Lung (tissue), 16 donors: ENCODE measurements around the gene ODAD2. TPM values are rescaled to one million over a fixed set of nuclear protein-coding genes. Genes with fewer than 3 reads are reported as not detected.

Source experiments
- ATAC-seq: fragments of 200-7000 bp; cut with Tn5 transposase; one replicate; pipeline ENCODE4 v1.9.1; 2020; ENCODE audit warnings: moderate number of reproducible peaks; ENCODE audit not compliant: insufficient read depth, low FRiP score
- DNase-seq, 3 donors: peaks; one replicate each; pipeline ENCODE4 v3.0.0-alpha.2; 2013 to 2017
- H3K27ac ChIP-seq, 2 donors: one replicate each; pipeline ENCODE4 v1.5.1; 2013; ENCODE audit warnings: mild to moderate bottlenecking in 2 of 2, moderate library complexity in 2 of 2, control low read depth in 1 of 2, inconsistent platforms in 1 of 2, low read depth in 1 of 2, low read length in 1 of 2
- H3K27me3 ChIP-seq, 3 donors: one replicate each; pipeline ENCODE4 v1.5.1; 2013; ENCODE audit warnings: low read length in 2 of 3; ENCODE audit not compliant: control insufficient read depth in 3 of 3, insufficient read depth in 3 of 3
- H3K36me3 ChIP-seq, 4 donors: one replicate each; pipeline ENCODE4 v1.5.1; 2013; ENCODE audit warnings: low read length in 4 of 4, mild to moderate bottlenecking in 1 of 4, moderate library complexity in 1 of 4; ENCODE audit not compliant: control insufficient read depth in 4 of 4, insufficient read depth in 4 of 4
- H3K4me1 ChIP-seq, 5 donors: one replicate each; pipeline ENCODE4 v1.5.1; 2013; ENCODE audit warnings: low read length in 5 of 5, mild to moderate bottlenecking in 2 of 5, moderate library complexity in 1 of 5; ENCODE audit not compliant: control insufficient read depth in 5 of 5, insufficient read depth in 5 of 5
- H3K4me3 ChIP-seq: one replicate; pipeline ENCODE4 v1.5.1; 2013; ENCODE audit warnings: mild to moderate bottlenecking, control low read depth, moderate library complexity
- H3K9ac ChIP-seq, 2 donors: one replicate each; pipeline ENCODE4 v1.5.1; 2013; ENCODE audit warnings: low read length in 2 of 2, control low read depth in 1 of 2; ENCODE audit not compliant: insufficient read depth in 1 of 2
- H3K9me3 ChIP-seq, 4 donors: one replicate each; pipeline ENCODE4 v1.5.1; 2013; ENCODE audit warnings: low read length in 3 of 4, mild to moderate bottlenecking in 1 of 4, moderate library complexity in 1 of 4; ENCODE audit not compliant: control insufficient read depth in 4 of 4, insufficient read depth in 3 of 4
- CTCF ChIP-seq: IDR thresholded peaks from 2 replicates; pipeline ENCODE4 v1.5.1; 2012; ENCODE audit warnings: mild to moderate bottlenecking; ENCODE audit errors: control extremely low read depth, extremely low read depth
- WGBS, 2 donors: extraction: QIAGEN DNeasy Blood & Tissue Kit; methylation state at CpG; one replicate each; pipeline ENCODE4 v1.1.7; 2013; 5-methylcytosine and 5-hydroxymethylcytosine counted together
- long read RNA-seq, 5 donors: transcript quantifications; one replicate each; lab custom pipeline, GENCODE V29; 2026
- polyA plus RNA-seq, 2 donors: library from polyadenylated mRNA; stranded (reverse); fragments of 200-250 nt; gene quantifications; one replicate each; pipeline ENCODE4 v1.2.1, GENCODE V29; 2013
- total RNA-seq, 2 donors: library from RNA; depleted of rRNA in 1 of 2; stranded (reverse); fragments of >200 nt in 1 of 2; gene quantifications; one replicate each; pipeline ENCODE4 v1.2.1, GENCODE V29; 2014 to 2021
- donor health status: control.
- donor health status: control.
- donor health status: Bipolar disorder and iron deficiency.
- donor health status: healthy.
- donor health status: DM: yes; HTN: yes; CAD: no.

ODAD2 gene
- total RNA-seq: 10 to 100 TPM; 12.1 to 16.6 TPM
- polyA plus RNA-seq: 1 to 10 TPM; 1.8 to 3.2 TPM
- long read RNA-seq, donor 1: 0 reads
- long read RNA-seq, donor 2: 0 reads
- long read RNA-seq, donor 3: 0 reads
- long read RNA-seq, donor 4: 0 reads
- long read RNA-seq, donor 5: 0 reads

GRCh38 chr10:27998954-27999275, at the start of gene ODAD2:
ODAD2 (minus strand) TSS chr10:27999079; CDS start chr10:27995142, 3,937 bp downstream.
- Histone ChIP-seq H3K4me1 (peaks cover 0 to 5% (median 0%) of the 10 kb centered on the region in 5 donors), H3K36me3 (no peaks in the 10 kb centered on the region), H3K9ac (peak within 1 kb of the TSS; percentile 70 to 85), H3K4me3 (peak within 1 kb of the TSS; percentile 67), H3K9me3 (peaks cover 0 to 4% (median 0%) of the 10 kb centered on the region in 4 donors), H3K27me3 (peaks cover 0 to 3% (median 0%) of the 10 kb centered on the region in 3 donors), H3K27ac (no peak within 1 kb of the TSS)
- WGBS, 2 donors: 2 to 3% methylated on average over 30 of the region's 30 CpGs
- DNase-seq (no peak), ATAC-seq (peak; percentile 53)
- no peak for TF ChIP-seq CTCF

GRCh38 chr10:28047061-28047460, 48.2 kb upstream of the ODAD2 start:
- WGBS, 2 donors: 84 to 91% methylated on average over 4 of the region's 4 CpGs
- H3K27ac ChIP-seq: no peak overlapping the region
- H3K4me3 ChIP-seq: no peak overlapping the region
- DNase-seq (no peak), ATAC-seq (no peak)
- peaks cover 0 to 2% (median under 1%) of the 10 kb centered on the region in 4 donors for H3K36me3 ChIP-seq
- peaks cover 0 to 3% (median 0%) of the 10 kb centered on the region in 5 donors for H3K4me1 ChIP-seq
- no peaks in the 10 kb centered on the region for H3K27me3 ChIP-seq
- no peaks in the 10 kb centered on the region for H3K9me3 ChIP-seq
- H3K9ac ChIP-seq: no peak overlapping the region
- no peak for TF ChIP-seq CTCF

GRCh38 chr10:28046579-28046978, 47.7 kb upstream of the ODAD2 start:
- ATAC-seq: no peak
- H3K27ac ChIP-seq: no peak overlapping the region
- no peak overlapping the region for H3K9ac ChIP-seq
- H3K9me3 ChIP-seq: no peaks in the 10 kb centered on the region
- peaks cover 0 to 3% (median 0%) of the 10 kb centered on the region in 5 donors for H3K4me1 ChIP-seq
- H3K27me3 ChIP-seq: no peaks in the 10 kb centered on the region
- 65 to 83% methylated on average over 3 of the region's 3 CpGs for WGBS, 2 donors
- no peak for TF ChIP-seq CTCF
- H3K36me3 ChIP-seq: peaks cover 0 to 2% (median under 1%) of the 10 kb centered on the region in 4 donors
- peak in 2 of 3 donors; percentile 23 to 58 for DNase-seq
- H3K4me3 ChIP-seq: no peak overlapping the region

- DNase-seq: no peak
- TF ChIP-seq CTCF: no peak
- H3K36me3 ChIP-seq: peaks cover 0 to 1% (median 0%) of the 10 kb centered on the region in 4 donors
- no peaks in the 10 kb centered on the region for H3K9me3 ChIP-seq
- WGBS, 2 donors: 64 to 77% methylated on average over 1 of the region's 1 CpG
- no peak overlapping the region for H3K27ac ChIP-seq
- H3K27me3 ChIP-seq: no peaks in the 10 kb centered on the region
- no peak for ATAC-seq
- H3K9ac ChIP-seq: no peak overlapping the region
- no peak overlapping the region for H3K4me3 ChIP-seq
- peaks cover 0 to 3% (median 0%) of the 10 kb centered on the region in 5 donors for H3K4me1 ChIP-seq
Observed at GRCh38 chr10:28043941-28044340, 45.1 kb upstream of the ODAD2 start.
